RWPE1 (cell line): ENCODE results near the gene SHC2.
A peak's percentile ranks its signal among the peaks of the same experiment; 100 is the strongest.

Source experiments
- CTCF ChIA-PET: fragments of 350-600 bp; sonication (Branson Sonifier 250); formaldehyde crosslinking; extraction: SDS; loops from one replicate; lab custom pipeline; 2021; lab: Yijun Ruan, JAX
- POLR2A ChIA-PET: fragments of 400-600 bp; formaldehyde crosslinking; extraction: SDS; loops from one replicate; lab custom pipeline; 2020; ENCODE audit warnings: antibody characterized with exemption; ENCODE audit not compliant: low non-redundant PET; lab: Yijun Ruan, JAX
- DNase-seq: peaks from one replicate; pipeline ENCODE4 v3.0.0; 2012; ENCODE audit warnings: low spot score
- H3K27ac ChIP-seq: fragments of 450-650 bp; 2 replicates; pipeline ENCODE4 v1.5.1; 2017
- TF ChIP-seq, protein P1 (sequence below): fragments of 450-650 bp; conservative IDR thresholded peaks from 2 replicates; pipeline ENCODE4 v1.5.1; 2017; ENCODE audit warnings: low read depth, mild to moderate bottlenecking

SHC2 gene

DNA sequence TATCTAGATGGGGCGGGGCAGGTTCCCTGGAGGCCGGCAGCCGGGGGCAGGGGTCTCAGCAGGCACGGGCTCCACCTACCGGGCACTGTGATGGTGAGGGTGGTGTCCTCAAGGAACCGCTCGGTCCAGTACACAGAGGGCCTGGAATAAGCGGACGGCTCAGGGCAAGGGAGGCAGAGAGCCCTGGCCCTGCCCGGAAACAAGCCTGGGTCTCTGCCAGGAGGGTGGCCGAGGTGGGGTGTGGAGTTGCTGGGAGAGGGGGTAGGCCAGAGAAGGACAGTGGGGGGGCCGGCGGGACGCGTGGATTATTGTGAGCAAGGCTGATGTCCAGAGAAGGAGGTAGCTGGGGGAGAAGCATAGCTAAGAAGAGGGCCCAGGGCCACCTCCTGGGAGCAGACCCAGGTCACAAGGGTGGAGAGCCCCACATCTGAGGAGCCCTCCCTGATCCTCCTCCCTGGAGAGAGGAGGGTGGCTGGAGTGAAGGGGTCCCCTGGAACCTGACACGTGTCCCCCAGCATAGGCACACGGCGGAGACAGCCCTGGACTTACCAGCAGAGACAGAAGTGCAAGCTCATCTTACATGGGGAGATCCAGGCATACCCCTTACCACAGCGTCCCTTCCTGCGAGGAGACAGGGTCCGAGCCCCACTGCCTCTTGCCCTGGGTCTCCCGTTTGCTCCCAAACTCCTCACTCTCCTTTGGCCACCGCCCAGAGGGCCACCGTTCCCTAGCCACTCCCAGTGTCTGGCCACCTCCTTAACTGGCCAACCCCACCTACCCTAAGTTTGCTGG, 87.2 kb downstream of the SHC2 start:
- ChIA-PET CTCF (no interaction called here), POLR2A (interaction anchor here (1.0 kb wide), 1 partner anchor 29 kb away, joined by 4 read pairs; the partner anchor contains the start of gene MIER2)
- DNase-seq = no peak
- TF ChIP-seq, protein P1, sequence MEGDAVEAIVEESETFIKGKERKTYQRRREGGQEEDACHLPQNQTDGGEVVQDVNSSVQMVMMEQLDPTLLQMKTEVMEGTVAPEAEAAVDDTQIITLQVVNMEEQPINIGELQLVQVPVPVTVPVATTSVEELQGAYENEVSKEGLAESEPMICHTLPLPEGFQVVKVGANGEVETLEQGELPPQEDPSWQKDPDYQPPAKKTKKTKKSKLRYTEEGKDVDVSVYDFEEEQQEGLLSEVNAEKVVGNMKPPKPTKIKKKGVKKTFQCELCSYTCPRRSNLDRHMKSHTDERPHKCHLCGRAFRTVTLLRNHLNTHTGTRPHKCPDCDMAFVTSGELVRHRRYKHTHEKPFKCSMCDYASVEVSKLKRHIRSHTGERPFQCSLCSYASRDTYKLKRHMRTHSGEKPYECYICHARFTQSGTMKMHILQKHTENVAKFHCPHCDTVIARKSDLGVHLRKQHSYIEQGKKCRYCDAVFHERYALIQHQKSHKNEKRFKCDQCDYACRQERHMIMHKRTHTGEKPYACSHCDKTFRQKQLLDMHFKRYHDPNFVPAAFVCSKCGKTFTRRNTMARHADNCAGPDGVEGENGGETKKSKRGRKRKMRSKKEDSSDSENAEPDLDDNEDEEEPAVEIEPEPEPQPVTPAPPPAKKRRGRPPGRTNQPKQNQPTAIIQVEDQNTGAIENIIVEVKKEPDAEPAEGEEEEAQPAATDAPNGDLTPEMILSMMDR = no peak
- H3K27ac ChIP-seq = peak overlapping the region; percentile 17; the same call in 1 of the 2 replicates

DNA sequence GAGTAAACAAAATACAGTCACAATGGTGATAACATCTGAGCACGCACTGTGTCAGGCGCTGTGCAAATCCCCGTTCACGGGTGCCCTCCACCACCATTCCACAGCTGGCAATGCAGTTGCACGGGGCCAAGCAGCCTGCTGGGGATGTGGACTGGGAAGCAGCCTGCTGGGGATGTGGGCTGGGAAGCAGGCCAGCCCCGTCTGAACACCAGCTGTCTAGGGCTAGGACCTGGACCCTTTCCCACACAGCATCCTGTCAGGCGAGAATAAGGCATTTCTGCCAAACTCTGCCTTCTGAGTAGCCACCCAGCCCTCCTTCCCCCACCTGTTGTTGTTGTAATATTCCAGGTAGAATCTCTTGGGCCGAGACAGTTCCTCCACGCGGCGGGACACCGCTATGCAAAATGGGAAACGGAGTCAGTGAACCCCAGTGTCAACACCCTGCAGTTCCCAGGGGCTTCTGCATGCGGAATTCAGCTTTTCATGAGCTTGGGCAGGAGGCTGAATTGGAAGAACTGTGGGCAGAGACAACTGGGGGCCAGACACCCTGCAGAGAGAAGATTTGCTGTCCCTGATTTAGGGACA, 88.4 kb downstream of the SHC2 start:
- DNase-seq = no peak
- TF ChIP-seq, protein P1 = no peak
- CTCF ChIA-PET = no interaction called here
- POLR2A ChIA-PET = no interaction called here
- peak overlapping the region; percentile 27; the same call in 1 of the 2 replicates for H3K27ac ChIP-seq

DNA sequence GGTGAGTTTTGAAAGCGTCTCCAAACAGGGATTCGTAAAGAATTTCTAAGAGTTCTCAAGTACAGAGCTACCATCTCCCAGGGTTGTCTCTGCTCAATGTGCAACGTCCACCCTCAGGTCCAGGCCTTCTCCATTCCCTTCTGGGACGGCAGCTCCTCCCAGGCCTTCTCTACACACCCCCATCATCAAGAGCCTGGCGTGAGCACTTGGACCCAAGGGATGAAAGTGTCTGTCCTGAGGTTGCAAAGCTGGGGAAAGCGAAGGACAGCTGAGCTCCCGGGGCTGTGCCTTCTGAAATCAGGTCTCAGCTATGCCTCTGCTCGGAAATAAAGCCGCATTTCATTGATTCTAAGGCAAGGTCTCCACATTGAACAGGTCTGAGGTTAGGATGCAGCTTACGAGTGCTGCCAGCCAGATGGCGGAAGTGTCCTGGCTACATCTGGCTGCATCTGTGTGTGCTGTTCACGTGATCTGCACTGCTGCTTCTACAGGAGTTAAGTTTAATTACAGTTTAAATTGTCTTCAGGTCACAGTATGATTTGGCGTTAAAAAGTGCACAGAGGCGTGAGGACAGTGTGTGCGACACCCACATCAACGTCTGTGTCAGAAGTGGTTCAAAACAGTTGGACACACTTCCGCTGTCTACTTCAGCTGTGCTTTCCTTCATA, 89.2 kb downstream of the SHC2 start:
- no peak overlapping the region for H3K27ac ChIP-seq
- TF ChIP-seq, protein P1 = no peak
- POLR2A ChIA-PET = no interaction called here
- no peak for DNase-seq
- CTCF ChIA-PET = no interaction called here

DNA sequence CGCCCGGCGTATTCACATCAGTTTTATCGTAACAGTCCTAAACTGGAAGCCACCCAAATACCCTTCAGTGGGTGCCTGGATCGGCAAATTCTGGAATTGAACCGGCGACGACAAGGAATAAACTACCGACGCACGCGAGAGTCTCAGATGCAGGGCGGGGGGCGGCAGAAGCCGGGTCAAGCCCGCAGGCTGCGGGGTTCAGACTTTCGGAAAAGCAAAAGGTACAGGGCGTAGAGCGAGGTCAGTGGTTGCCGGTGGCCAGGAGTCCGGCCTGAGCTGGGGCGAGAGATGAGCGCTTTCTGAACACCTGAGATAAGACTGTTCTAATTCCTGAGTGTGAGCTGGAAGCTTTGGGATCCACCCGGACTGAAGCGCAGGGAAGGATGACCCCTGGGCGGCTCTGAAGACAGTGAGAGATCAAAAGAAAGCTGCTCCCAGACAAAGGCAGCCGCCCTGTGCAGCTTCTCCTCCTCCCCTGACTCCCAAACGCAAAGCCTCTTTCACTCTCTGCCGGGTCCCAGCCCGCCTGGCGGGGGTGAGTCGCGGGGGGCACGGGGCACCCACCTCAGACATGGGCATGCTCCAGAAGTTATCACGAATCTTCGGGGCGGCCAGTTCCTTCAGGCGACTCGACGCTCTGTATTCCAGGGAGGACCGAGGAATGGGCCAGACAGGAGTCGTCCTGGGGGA, 90.0 kb downstream of the SHC2 start:
- ChIA-PET POLR2A (interaction anchor here (0.5 kb wide), 1 partner anchor 413 kb away, joined by 4 read pairs; no protein-coding TSS in a partner anchor), CTCF (no interaction called here)
- no peak for DNase-seq
- no peak overlapping the region for H3K27ac ChIP-seq
- TF ChIP-seq, protein P1 = no peak

DNA sequence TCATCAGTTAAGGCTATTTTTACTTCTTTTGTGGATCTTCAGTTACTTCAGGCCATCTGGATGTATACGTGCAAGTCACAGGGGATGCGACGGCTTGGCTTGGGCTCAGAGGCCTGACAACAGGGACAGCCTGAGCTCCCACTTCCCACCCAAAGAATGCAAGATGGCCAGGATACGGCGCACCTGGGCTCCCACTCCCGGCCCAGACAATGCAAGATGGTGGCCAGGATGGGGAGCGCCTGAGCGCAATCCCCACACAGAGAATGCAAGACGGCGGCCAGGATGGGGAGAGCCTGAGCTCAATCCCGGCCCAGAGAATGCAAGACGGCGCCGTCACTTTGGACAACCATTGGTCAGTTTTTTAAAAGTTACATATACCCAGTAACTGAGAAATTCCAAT, 91.0 kb downstream of the SHC2 start:
- POLR2A ChIA-PET = no interaction called here
- CTCF ChIA-PET = no interaction called here
- H3K27ac ChIP-seq = no peak overlapping the region
- TF ChIP-seq, protein P1 = no peak
- DNase-seq = no peak

DNA sequence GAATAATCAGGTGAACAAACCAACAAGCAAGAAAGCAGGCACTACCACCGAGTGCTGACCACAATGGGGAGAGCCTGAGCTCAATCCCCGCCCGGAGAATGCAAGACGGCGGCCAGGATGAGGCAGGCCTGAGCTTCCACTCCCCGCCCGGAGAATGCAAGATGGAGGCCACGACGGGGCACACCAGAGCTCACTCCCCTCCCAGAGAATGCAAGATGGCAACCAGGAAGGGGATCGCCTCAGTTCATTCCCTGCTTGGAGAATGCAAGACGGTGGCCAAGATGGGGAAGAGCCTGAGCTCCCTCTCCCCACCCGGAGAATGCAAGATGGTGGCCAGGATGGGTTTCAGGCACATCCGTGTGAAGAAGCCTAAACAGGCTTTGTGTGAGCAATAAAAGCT, 91.6 kb downstream of the SHC2 start:
- TF ChIP-seq, protein P1 = no peak
- CTCF ChIA-PET = interaction anchor here (0.5 kb wide), 1 partner anchor 75 kb away, joined by 4 read pairs; no protein-coding TSS in a partner anchor
- H3K27ac ChIP-seq = no peak overlapping the region
- POLR2A ChIA-PET = no interaction called here
- no peak for DNase-seq
